ENCODE results near the gene SCEL. TPM values are rescaled to one million over a fixed set of nuclear protein-coding genes. Genes with fewer than 3 reads are reported as not detected.
A peak's percentile ranks its signal among the peaks of the same experiment; 100 is the strongest.

SCEL gene
- polyA plus RNA-seq, 2 of the 4 experiments (the other 2 are of a cell fraction) = 0.06 to 1.4 TPM

GRCh38 chr13:77489566-77490337, 45.8 kb upstream of the SCEL start (continued):
- TF ChIP-seq ATOH8 (CRISPR knock-in tag; IDR thresholded peaks at IDR 0.05; ENCODE audit: low read depth) (no peak), RNF2 (IDR thresholded peaks at IDR 0.05; ENCODE audit: borderline replicate concordance, low read depth) (no peak), HOXB13 (CRISPR knock-in tag; IDR thresholded peaks at IDR 0.05; ENCODE audit: low read depth) (no peak)

GRCh38 chr13:77492982-77493381, 42.5 kb upstream of the SCEL start:
- no peaks in the 10 kb centered on the region for H3K4me1 ChIP-seq
- FAIRE-seq (no peak), DNase-seq (ENCODE audit: low read depth in 1 of 2, low spot score in 1 of 2) (peak in 1 of 2 experiments; percentile 42), ATAC-seq (peak; percentile 62 to 76; a peak in 4 of 6 replicates)
- 41% methylated on average over 1 of the region's 1 CpG for WGBS (ENCODE audit: missing lambda C conversion rate)
- no peak overlapping the region for H3K4me2 ChIP-seq
- TF ChIP-seq CTCF (IDR thresholded peaks at IDR 0.05) (peak; percentile 56), MAZ (IDR thresholded peaks at IDR 0.05; ENCODE audit: borderline replicate concordance, low read depth, low read length) (no peak), CHD4 (IDR thresholded peaks at IDR 0.05; ENCODE audit: borderline replicate concordance) (no peak), TFCP2L1 (CRISPR knock-in tag; IDR thresholded peaks at IDR 0.05) (no peak), MAFK (IDR thresholded peaks at IDR 0.05; ENCODE audit: partially characterized antibody) (no peak), RAD21 (conservative IDR thresholded peaks at IDR 0.05 in 1 of 2, IDR thresholded peaks at IDR 0.05 in 1 of 2) (peak; percentile 58 to 73), ESRRA (IDR thresholded peaks at IDR 0.05; ENCODE audit: borderline replicate concordance, low read length) (no peak), PHF8 (IDR thresholded peaks at IDR 0.05; ENCODE audit: borderline replicate concordance, low read depth) (no peak), SMC3 (IDR thresholded peaks at IDR 0.05) (peak; percentile 76), RCOR1 (IDR thresholded peaks at IDR 0.05; ENCODE audit: low read depth, low read length) (no peak)
- no peaks in the 10 kb centered on the region for H3K9me3 ChIP-seq
- ChIA-PET CTCF (interaction anchor here (0.7 to 3.1 kb wide), 19 partner anchors 9 to 261 kb away, joined by 3 to 31 read pairs (median 5); no protein-coding TSS in a partner anchor), POLR2A (no interaction called here)
- no peak overlapping the region for H3K4me3 ChIP-seq
- H3K27ac ChIP-seq = no peak overlapping the region

- Histone ChIP-seq H3K9me3 (no peaks in the 10 kb centered on the region), H3K27ac (no peak overlapping the region), H3K4me2 (no peak overlapping the region), H3K4me1 (no peaks in the 10 kb centered on the region), H3K4me3 (no peak overlapping the region)
- DNase-seq (ENCODE audit: low read depth in 1 of 2, low spot score in 1 of 2) (no peak), ATAC-seq (no peak), FAIRE-seq (no peak)
- WGBS (ENCODE audit: missing lambda C conversion rate) = 59% methylated on average over 3 of the region's 3 CpGs
- ChIA-PET POLR2A (no interaction called here), CTCF (interaction anchor here (1.3 to 3.1 kb wide), 3 partner anchors 16 to 70 kb away, joined by 4 to 31 read pairs (median 11); no protein-coding TSS in a partner anchor)
- TF ChIP-seq HOXB5 (CRISPR knock-in tag; IDR thresholded peaks at IDR 0.05) (no peak), RARB (CRISPR knock-in tag; IDR thresholded peaks at IDR 0.05) (no peak), MAZ (IDR thresholded peaks at IDR 0.05; ENCODE audit: borderline replicate concordance, low read depth, low read length) (no peak), MYC (IDR thresholded peaks at IDR 0.05; ENCODE audit: borderline replicate concordance, low read length) (no peak), GATA3 (IDR thresholded peaks at IDR 0.05; ENCODE audit: borderline replicate concordance) (no peak), JUN (IDR thresholded peaks at IDR 0.05) (no peak), MAFK (IDR thresholded peaks at IDR 0.05; ENCODE audit: partially characterized antibody) (no peak), PHF8 (IDR thresholded peaks at IDR 0.05; ENCODE audit: borderline replicate concordance, low read depth) (no peak), BHLHE40 (IDR thresholded peaks at IDR 0.05; ENCODE audit: low read depth, low read length) (no peak)
Observed at GRCh38 chr13:77494226-77494625, 41.3 kb upstream of the SCEL start.
